HG03439 (cell line): Measurements from ENCODE around the gene P3H2.

Experiments
- ATAC-seq: cut with Tn5 transposase; IDR thresholded peaks from one replicate; pipeline ENCODE4 v1.9.1; 2021; ENCODE audit warnings: mild to moderate bottlenecking, moderate library complexity; ENCODE audit not compliant: unreplicated experiment

Gene P3H2

GRCh38 chr3:190125436-190126068 is 4.9 kb upstream of the P3H2 start:
- no peak for ATAC-seq

- no peak for ATAC-seq
These were observed 3.4 kb upstream of the P3H2 start for GRCh38 chr3:190124067-190124466.

GRCh38 chr3:190122198-190122771 is 1.6 kb upstream of the P3H2 start:
- no peak for ATAC-seq

- no peak for ATAC-seq
These were observed 686 bp upstream of the P3H2 start for GRCh38 chr3:190121383-190121782.

DNA sequence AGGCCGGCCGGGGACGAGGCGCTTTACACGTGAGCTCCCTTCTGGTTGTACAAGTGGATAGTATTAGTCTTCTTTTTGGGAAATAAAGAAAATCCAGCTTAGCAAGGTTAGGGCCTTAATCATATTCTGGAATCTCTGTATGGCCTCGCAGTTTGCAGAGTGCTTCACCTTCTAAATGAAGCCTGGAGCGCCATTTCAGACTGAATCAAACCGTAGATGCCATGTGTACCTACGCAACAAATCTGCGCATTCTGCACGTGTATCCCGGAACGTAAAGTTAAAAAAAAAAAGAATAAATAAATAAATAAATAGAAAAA is 322 bp upstream of the P3H2 start:
- ATAC-seq: no peak

DNA sequence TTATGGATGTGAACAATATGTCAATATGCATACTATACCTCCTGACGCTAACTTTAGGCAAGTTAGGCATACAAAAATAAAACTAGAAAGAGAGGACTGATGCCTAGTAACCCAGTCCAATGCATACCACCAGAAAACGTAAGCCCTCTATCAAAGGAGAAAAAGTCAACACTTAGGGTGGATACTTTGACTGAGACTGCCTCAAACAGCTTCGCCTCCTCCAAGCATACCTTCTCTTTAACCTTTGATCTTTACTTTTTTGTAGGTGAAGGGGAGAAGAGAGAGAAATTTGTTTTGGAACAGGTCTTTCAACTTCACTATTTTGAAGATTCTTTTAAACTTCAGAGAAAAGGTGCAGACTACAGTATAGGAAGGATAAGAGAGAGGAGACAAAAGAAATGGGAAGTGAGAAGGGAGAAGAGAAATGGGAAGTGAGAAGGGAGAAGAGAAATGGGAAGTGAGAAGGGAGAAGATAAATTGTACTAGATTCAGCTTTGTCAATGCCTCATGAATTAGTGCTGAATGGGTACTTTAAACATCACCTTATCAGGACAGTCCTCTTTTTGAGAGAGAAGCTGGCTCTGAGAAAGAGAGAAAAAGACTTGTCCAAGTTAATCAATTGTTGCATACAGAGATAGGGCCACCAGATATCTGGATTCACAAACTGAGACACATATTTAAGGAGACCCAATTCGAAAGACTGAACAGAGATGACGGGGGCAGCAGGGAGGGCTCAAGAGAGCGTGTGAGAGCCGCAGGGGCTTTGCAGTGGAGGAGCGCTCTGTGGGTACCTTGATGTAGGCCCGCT is 1.0 kb downstream of the P3H2 start:
- ATAC-seq: no peak

GRCh38 chr3:190118438-190118837 is 2.3 kb downstream of the P3H2 start:
- no peak for ATAC-seq

- ATAC-seq: no peak
These were observed 2.7 kb downstream of the P3H2 start for GRCh38 chr3:190117981-190118380.

GRCh38 chr3:190116551-190117067 is 4.1 kb downstream of the P3H2 start:
- no peak for ATAC-seq

GRCh38 chr3:190110826-190111225 is 9.9 kb downstream of the P3H2 start:
- ATAC-seq: no peak

DNA sequence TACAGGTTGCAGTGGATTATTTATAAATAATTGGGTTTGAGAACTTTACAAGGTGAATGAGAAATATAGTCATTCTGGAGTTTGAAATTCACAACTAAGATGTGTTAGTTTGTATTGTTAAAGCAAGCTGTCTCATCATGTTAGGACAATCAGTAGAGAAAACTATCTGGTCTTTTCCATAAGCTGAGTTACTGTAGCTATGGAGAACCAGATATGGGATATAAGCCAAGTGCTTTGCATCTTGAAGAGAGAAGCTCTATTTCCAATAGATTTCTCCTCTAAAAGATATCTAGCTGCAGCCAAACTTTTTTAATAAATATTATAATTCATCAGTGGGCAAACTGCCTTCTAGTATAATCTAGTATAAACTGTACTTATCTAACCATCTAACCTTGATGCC is 11.3 kb downstream of the P3H2 start:
- no peak for ATAC-seq

GRCh38 chr3:190108804-190109203 is 11.9 kb downstream of the P3H2 start:
- no peak for ATAC-seq

GRCh38 chr3:190105876-190106275 is 14.8 kb downstream of the P3H2 start:
- no peak for ATAC-seq

- ATAC-seq: no peak
These were observed 19.2 kb downstream of the P3H2 start for GRCh38 chr3:190101320-190102011.

GRCh38 chr3:190099099-190099498 is 21.6 kb downstream of the P3H2 start:
- no peak for ATAC-seq

GRCh38 chr3:190097617-190098016 is 23.1 kb downstream of the P3H2 start:
- ATAC-seq: no peak

- ATAC-seq: no peak
These were observed 23.7 kb downstream of the P3H2 start for GRCh38 chr3:190097025-190097424.

GRCh38 chr3:190096345-190096744 is 24.4 kb downstream of the P3H2 start:
- ATAC-seq: no peak

DNA sequence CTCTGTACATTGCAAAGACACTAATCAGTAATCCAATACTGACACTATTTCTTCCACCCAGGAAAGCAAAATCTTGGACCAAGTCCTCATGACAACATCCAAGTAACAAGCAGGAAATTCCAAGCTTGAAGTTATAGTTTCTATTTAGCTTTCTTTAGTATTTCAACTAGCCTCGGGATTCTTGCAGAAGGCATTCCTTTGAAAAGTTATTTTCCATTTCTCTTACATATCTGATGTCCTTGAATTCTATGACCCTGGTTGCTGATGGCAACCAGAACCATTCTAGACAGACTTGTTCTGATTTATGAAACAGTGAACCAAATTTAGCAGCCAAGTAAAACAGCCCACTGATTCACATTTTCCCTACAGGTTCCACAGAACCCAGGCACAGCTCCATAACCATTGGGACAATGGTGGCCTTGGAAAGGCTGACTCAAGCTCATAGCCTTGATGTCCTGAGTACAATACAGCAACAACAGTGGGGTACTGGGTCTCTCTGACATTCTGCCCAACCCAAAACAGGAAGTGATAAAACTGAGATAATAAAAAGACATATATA is 26.5 kb downstream of the P3H2 start:
- ATAC-seq: no peak

GRCh38 chr3:190092250-190092649 is 28.4 kb downstream of the P3H2 start:
- ATAC-seq: no peak

DNA sequence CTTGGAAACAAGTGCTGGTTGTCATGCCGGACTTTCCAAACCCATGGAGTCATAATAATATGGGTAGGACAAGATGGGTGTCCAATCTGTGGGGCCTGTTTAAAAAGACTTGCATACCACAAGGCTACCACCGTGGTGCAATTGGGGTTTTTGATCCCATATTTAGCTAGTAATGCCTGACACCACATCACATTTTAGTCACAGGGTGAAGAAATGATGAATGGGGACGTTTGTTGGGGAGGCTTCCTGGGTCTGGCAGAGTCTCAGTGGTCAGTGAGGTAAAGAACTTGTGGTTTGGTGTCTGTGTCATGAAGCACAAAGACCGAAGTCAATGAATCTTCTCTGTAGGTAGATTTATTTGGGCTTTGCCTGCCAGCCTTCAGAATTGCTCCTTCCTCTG is 31.0 kb downstream of the P3H2 start:
- no peak for ATAC-seq
